Measurements from ENCODE around the gene IBA57.
"Not testable (repeated sequence)": the region's sequence is repeated elsewhere in the genome, so short reads cannot be mapped to it uniquely, and the experiment has no call there.

The IBA57 gene

DNA sequence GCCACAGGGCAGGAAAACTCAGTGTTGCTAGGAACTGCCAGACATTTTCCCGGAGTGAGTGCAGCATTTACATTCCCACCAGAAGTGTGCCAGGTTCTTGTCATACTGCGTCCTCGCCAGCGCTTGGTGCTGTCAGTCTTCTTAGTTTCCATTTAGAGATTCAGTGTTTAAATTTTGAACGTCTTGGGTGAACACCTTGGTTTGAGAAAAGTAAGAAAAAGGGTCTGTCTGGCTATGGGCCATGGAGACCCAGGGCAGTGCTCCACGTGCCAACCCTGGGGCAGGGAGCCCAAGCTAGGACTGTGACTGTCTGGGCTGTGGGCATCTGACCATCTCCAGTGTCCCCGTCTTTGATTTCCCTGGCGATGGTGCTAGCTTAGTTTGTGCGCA, 16.0 kb downstream of the IBA57 start:
- intact Hi-C loops (cut with DNase I; ENCODE audit: low total_unique reads) = no loop called here
- Histone ChIP-seq H3K4me1 (peaks cover 0 to 9% (median 1%) of the 10 kb centered on the region in 4 donors), H3K27ac (no peak overlapping the region), H3K27me3 (no peaks in the 10 kb centered on the region), H3K4me3 (no peak overlapping the region), H3K9me3 (no peaks in the 10 kb centered on the region), H3K36me3 (no peaks in the 10 kb centered on the region)
- TF ChIP-seq CTCF (IDR thresholded peaks at IDR 0.05) = no peak
- DNase-seq = no peak

DNA sequence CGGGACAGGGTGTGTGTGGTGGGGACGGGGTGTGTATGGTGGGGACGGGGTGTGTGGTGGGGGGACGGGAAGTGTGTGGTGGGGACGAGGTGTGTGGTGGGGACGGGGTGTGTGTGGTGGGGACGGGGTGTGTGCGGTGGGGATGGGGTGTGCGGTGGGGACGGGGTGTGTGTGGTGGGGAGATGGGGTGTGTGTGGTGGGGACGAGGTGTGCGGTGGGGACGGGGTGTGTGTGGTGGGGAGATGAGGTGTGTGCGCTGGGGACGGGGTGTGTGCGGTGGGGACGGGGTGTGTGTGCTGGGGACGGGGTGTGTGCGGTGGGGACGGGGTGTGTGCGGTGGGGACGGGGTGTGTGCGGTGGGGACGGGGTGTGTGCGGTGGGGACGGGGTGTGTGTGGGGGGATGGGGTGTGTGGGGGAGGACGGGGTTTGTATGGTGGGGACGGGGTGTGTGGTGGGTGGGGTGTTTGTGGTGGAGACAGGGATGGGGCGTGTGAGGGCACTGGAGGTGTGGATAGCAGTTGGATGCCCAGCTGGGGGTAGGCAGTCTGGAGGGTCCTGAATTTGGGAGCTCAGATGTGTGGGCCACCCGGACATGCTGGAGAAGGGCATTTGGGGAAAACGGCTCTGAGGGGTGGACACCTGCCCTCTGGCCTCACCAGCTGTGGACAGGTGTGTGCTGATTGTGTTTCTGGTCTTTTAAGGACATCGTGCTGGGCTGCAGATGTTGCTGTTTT, 16.9 kb downstream of the IBA57 start:
- TF ChIP-seq CTCF (IDR thresholded peaks at IDR 0.05) = no peak
- intact Hi-C loops (cut with DNase I; ENCODE audit: low total_unique reads) = no loop called here

GRCh38 chr1:228184152-228184551, 18.5 kb downstream of the IBA57 start:
- Histone ChIP-seq H3K27me3 (no peaks in the 10 kb centered on the region), H3K4me3 (no peak overlapping the region), H3K4me1 (no peaks in the 10 kb centered on the region), H3K27ac (no peak overlapping the region), H3K36me3 (no peaks in the 10 kb centered on the region), H3K9me3 (no peaks in the 10 kb centered on the region)
- intact Hi-C loops (cut with DNase I; ENCODE audit: low total_unique reads) = no loop called here
- no peak for TF ChIP-seq CTCF (IDR thresholded peaks at IDR 0.05)
- DNase-seq = no peak

More for the DNA sequence above, 16.9 kb downstream of the IBA57 start:
- H3K27me3 ChIP-seq = no peaks in the 10 kb centered on the region
- no peaks in the 10 kb centered on the region for H3K36me3 ChIP-seq
- H3K9me3 ChIP-seq = no peaks in the 10 kb centered on the region
- H3K4me1 ChIP-seq = peaks cover 0 to 9% (median 1%) of the 10 kb centered on the region in 4 donors
- no peak overlapping the region for H3K4me3 ChIP-seq
- no peak overlapping the region for H3K27ac ChIP-seq
- DNase-seq = peak in 1 of 2 donors; percentile 32

GRCh38 chr1:228185641-228185965, 20.0 kb downstream of the IBA57 start:
- no peaks in the 10 kb centered on the region for H3K9me3 ChIP-seq
- no peaks in the 10 kb centered on the region for H3K36me3 ChIP-seq
- intact Hi-C loops (cut with DNase I; ENCODE audit: low total_unique reads) = no loop called here
- no peaks in the 10 kb centered on the region for H3K4me1 ChIP-seq
- no peak for TF ChIP-seq CTCF (IDR thresholded peaks at IDR 0.05)
- no peak overlapping the region for H3K4me3 ChIP-seq
- DNase-seq = peak in 1 of 2 donors; percentile 31
- no peak overlapping the region for H3K27ac ChIP-seq
- no peaks in the 10 kb centered on the region for H3K27me3 ChIP-seq

DNA sequence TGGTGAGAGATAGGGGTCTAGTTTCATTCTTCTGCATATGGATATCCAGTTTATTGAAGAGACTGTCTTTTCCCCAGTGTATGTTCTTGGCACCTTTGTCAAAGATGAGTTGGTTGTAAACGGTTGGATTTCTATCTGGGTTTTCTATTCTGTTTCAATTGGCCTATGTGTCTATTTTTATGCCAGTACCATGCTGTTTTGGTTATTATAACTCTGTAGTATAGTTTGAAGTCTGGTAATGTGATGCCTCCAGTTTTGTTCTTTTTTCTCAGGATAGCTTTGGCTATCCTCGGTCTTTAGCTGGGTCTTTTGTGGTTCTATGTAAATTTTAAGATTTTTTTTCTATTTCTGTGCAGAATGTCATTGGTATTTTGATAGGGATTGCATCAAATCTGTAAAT, 22.6 kb downstream of the IBA57 start:
- H3K27ac ChIP-seq; intact Hi-C loops (cut with DNase I; ENCODE audit: low total_unique reads); H3K9me3 ChIP-seq; H3K27me3 ChIP-seq; H3K36me3 ChIP-seq; H3K4me1 ChIP-seq; DNase-seq; H3K4me3 ChIP-seq: not testable (repeated sequence)

DNA sequence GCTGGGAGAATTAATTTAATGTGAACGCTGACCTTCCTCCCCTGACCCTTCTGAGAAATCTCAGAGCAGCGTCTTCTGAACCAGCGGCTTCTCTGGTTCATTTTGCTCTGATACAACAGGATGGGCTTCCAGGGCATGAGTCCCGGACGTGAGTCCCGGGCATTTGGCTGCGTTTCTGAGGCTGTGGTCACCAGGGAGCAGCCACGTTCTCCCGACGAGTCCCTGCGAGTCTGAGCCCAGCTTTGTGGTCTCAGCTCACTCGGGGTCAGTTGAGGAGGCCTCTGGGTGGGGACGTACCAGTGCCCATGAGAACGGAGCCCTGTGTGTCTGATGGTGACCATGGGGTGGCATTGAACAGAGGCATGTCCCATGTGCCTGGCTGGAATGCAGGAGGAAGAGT, 24.6 kb downstream of the IBA57 start:
- peak in 1 of 2 donors; percentile 46 for DNase-seq
- Histone ChIP-seq H3K4me1 (no peaks in the 10 kb centered on the region), H3K9me3 (no peaks in the 10 kb centered on the region), H3K27me3 (no peaks in the 10 kb centered on the region), H3K36me3 (peaks cover 0 to 4% (median 0%) of the 10 kb centered on the region in 3 donors), H3K4me3 (no peak overlapping the region), H3K27ac (no peak overlapping the region)
- intact Hi-C loops (cut with DNase I; ENCODE audit: low total_unique reads) = no loop called here
- TF ChIP-seq CTCF (IDR thresholded peaks at IDR 0.05) = no peak

Data from tibial artery (tissue), 4 donors.